Lower lobe of right lung (tissue), 2 donors: ENCODE results near the gene DHX9. TPM values are rescaled to one million over a fixed set of nuclear protein-coding genes. Genes with fewer than 3 reads are reported as not detected.
A peak's percentile ranks its signal among the peaks of the same experiment; 100 is the strongest.

Experiments
- ATAC-seq, 2 donors: fragments of 200-7000 bp; cut with Tn5 transposase; one replicate each; pipeline ENCODE4 v1.9.1; 2020 to 2022; ENCODE audit warnings: mild to moderate bottlenecking in 2 of 2, moderate library complexity in 2 of 2
- DNase-seq: peaks from one replicate; pipeline ENCODE4 v3.0.0-alpha.2; 2020
- H3K27ac ChIP-seq: fragments of 200-600 bp; one replicate; pipeline ENCODE4 v1.8.0; 2022
- H3K27me3 ChIP-seq: fragments of 200-600 bp; one replicate; pipeline ENCODE4 v1.8.0; 2022; ENCODE audit warnings: low read depth
- H3K36me3 ChIP-seq: fragments of 200-600 bp; one replicate; pipeline ENCODE4 v1.8.0; 2022; ENCODE audit warnings: mild to moderate bottlenecking
- H3K4me1 ChIP-seq: fragments of 200-600 bp; one replicate; pipeline ENCODE4 v1.8.0; 2022
- H3K4me3 ChIP-seq: fragments of 200-600 bp; one replicate; pipeline ENCODE4 v1.8.0; 2022; ENCODE audit warnings: mild to moderate bottlenecking
- H3K9me3 ChIP-seq: fragments of 200-600 bp; one replicate; pipeline ENCODE4 v1.8.0; 2022
- CTCF ChIP-seq: fragments of 200-600 bp; IDR thresholded peaks from one replicate; pipeline ENCODE4 v1.8.0; 2022; ENCODE audit warnings: antibody characterized with exemption, mild to moderate bottlenecking
- intact Hi-C: fragments of 100-400 bp; cut with DNase I; formaldehyde crosslinking; loops from one replicate; pipeline ENCODE4 v1.11.0; 2022
- total RNA-seq: library from RNA; stranded (reverse); fragmentation: NEBNext Ultra II Directional; extraction: Animal tissue kit (Norgen Biotek cat#: 25700); gene quantifications from one replicate; pipeline ENCODE4 v1.2.1, GENCODE V29; 2021
- donor health status: DM: no; HTN: yes; CAD: no; lungs with severe emphysema.

The DHX9 gene
- total RNA-seq, 1 donor from 2014 or later, result 121 TPM

- Histone ChIP-seq H3K4me1 (no peaks in the 10 kb centered on the region), H3K27me3 (no peaks in the 10 kb centered on the region), H3K9me3 (no peaks in the 10 kb centered on the region), H3K4me3 (no peak overlapping the region), H3K36me3 (peaks cover 4% of the 10 kb centered on the region), H3K27ac (no peak overlapping the region)
- DNase-seq (no peak), ATAC-seq (no peak)
- no peak for TF ChIP-seq CTCF
- intact Hi-C loops, result no loop called here
These were observed 9.7 kb upstream of the DHX9 start for GRCh38 chr1:182829285-182829932.

GRCh38 chr1:182833271-182833670, 5.9 kb upstream of the DHX9 start:
- DNase-seq, result no peak
- Histone ChIP-seq H3K4me1 (no peaks in the 10 kb centered on the region), H3K4me3 (no peak overlapping the region), H3K27ac (no peak overlapping the region), H3K9me3 (no peaks in the 10 kb centered on the region), H3K36me3 (peaks cover 4% of the 10 kb centered on the region), H3K27me3 (no peaks in the 10 kb centered on the region)
- no peak for TF ChIP-seq CTCF
- ATAC-seq, result no peak
- intact Hi-C loops, result no loop called here

GRCh38 chr1:182834326-182834725, 4.8 kb upstream of the DHX9 start:
- H3K27ac ChIP-seq, result no peak overlapping the region
- H3K27me3 ChIP-seq, result no peaks in the 10 kb centered on the region
- no peak overlapping the region for H3K4me3 ChIP-seq
- peaks cover 4% of the 10 kb centered on the region for H3K4me1 ChIP-seq
- no peaks in the 10 kb centered on the region for H3K9me3 ChIP-seq
- DNase-seq (no peak), ATAC-seq (no peak)
- peaks cover 1% of the 10 kb centered on the region for H3K36me3 ChIP-seq
- TF ChIP-seq CTCF, result no peak
- intact Hi-C loops, result no loop called here

GRCh38 chr1:182835806-182836205, 3.3 kb upstream of the DHX9 start:
- Histone ChIP-seq H3K27ac (no peak overlapping the region), H3K36me3 (no peaks in the 10 kb centered on the region), H3K27me3 (no peaks in the 10 kb centered on the region), H3K4me3 (no peak overlapping the region), H3K4me1 (peaks cover 13% of the 10 kb centered on the region), H3K9me3 (no peaks in the 10 kb centered on the region)
- ATAC-seq (no peak), DNase-seq (no peak)
- intact Hi-C loops, result no loop called here
- TF ChIP-seq CTCF, result no peak

DNA sequence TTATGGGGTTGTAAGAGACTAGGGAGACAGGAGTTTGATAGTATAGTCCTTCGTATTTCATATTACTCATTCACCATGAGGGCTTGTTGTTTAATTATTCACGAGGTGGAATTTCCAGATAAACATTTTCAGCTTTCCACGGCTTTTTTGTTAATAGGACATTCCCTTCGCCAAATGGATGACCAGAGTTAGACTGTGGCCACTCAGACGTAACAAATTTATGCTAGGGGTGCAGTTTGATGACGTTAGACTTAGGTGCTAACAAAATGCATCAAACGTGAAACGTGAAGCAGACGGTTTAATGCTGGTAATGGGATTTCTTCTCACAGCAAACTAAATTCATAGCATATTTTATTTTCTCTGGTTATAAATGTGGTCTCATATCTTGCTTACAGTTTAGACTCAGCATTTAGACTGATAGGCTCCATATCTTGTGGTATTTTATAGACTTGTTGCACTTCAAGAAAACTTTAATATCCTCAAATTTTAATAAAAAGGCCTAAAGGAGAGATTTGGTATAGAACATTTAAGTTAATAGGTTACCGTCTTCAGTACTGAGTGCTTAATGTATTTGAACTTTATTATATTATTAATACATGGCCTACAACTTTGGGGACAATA, 2.3 kb downstream of the DHX9 start:
- ATAC-seq (no peak), DNase-seq (no peak)
- Histone ChIP-seq H3K4me1 (peaks cover 53% of the 10 kb centered on the region), H3K27me3 (no peaks in the 10 kb centered on the region), H3K27ac (no peak overlapping the region), H3K9me3 (no peaks in the 10 kb centered on the region), H3K4me3 (peak overlapping the region; percentile 94), H3K36me3 (peaks cover 40% of the 10 kb centered on the region)
- no peak for TF ChIP-seq CTCF
- intact Hi-C loops, result no loop called here
